Breast epithelium (tissue), 3 donors: ENCODE data around the gene VKORC1L1.

Experiments
- POLR2A ChIP-seq: fragments of 450-650 bp; IDR thresholded peaks from one replicate; pipeline ENCODE4 v1.6.1; 2016; ENCODE audit warnings: antibody characterized with exemption, mild to moderate bottlenecking, moderate library complexity
- TF ChIP-seq, protein P1 (sequence below), 3 donors: fragments of 450-650 bp; IDR thresholded peaks; one replicate each; pipeline ENCODE4 v1.5.1; 2016 to 2017; ENCODE audit warnings: antibody characterized with exemption in 3 of 3, mild to moderate bottlenecking in 3 of 3, moderate library complexity in 3 of 3

DNA sequence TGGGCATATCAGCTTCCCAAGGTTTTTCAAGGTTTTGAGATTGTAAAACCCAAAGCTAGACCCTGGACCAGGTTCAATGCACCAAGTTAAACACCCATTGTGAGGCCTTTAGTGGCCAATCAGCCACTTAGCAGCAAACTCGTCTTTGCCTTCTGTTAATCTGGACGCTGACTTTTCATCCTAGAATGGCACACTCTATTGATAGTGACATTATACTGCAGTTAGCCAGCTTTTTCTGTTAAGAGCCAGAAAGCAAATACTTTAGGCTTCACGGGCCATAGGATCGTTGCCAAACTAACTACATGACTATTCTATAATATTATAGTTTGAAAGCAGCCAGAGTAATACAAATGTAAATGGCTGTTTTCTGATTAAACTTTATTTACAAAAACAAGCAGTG is 51.3 kb downstream of the VKORC1L1 start:
- TF ChIP-seq, protein P1, sequence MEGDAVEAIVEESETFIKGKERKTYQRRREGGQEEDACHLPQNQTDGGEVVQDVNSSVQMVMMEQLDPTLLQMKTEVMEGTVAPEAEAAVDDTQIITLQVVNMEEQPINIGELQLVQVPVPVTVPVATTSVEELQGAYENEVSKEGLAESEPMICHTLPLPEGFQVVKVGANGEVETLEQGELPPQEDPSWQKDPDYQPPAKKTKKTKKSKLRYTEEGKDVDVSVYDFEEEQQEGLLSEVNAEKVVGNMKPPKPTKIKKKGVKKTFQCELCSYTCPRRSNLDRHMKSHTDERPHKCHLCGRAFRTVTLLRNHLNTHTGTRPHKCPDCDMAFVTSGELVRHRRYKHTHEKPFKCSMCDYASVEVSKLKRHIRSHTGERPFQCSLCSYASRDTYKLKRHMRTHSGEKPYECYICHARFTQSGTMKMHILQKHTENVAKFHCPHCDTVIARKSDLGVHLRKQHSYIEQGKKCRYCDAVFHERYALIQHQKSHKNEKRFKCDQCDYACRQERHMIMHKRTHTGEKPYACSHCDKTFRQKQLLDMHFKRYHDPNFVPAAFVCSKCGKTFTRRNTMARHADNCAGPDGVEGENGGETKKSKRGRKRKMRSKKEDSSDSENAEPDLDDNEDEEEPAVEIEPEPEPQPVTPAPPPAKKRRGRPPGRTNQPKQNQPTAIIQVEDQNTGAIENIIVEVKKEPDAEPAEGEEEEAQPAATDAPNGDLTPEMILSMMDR (IDR thresholded peaks at IDR 0.05): no peak
- TF ChIP-seq POLR2A: no peak
